ENCODE data around the gene HEPACAM.

The HEPACAM gene

GRCh38 chr11:124920870-124921609 is 14.8 kb downstream of the HEPACAM start:
- peak overlapping the region; percentile 52 for H3K4me3 ChIP-seq (ENCODE audit: low read depth, low read length)
- TF ChIP-seq, protein P1, sequence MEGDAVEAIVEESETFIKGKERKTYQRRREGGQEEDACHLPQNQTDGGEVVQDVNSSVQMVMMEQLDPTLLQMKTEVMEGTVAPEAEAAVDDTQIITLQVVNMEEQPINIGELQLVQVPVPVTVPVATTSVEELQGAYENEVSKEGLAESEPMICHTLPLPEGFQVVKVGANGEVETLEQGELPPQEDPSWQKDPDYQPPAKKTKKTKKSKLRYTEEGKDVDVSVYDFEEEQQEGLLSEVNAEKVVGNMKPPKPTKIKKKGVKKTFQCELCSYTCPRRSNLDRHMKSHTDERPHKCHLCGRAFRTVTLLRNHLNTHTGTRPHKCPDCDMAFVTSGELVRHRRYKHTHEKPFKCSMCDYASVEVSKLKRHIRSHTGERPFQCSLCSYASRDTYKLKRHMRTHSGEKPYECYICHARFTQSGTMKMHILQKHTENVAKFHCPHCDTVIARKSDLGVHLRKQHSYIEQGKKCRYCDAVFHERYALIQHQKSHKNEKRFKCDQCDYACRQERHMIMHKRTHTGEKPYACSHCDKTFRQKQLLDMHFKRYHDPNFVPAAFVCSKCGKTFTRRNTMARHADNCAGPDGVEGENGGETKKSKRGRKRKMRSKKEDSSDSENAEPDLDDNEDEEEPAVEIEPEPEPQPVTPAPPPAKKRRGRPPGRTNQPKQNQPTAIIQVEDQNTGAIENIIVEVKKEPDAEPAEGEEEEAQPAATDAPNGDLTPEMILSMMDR (conservative IDR thresholded peaks at IDR 0.05; ENCODE audit: low read depth, low read length): no peak
- DNase-seq (ENCODE audit: low read depth): peak; percentile 69

- no peak for DNase-seq (ENCODE audit: low read depth)
- H3K4me3 ChIP-seq (ENCODE audit: low read depth, low read length): no peak overlapping the region
- TF ChIP-seq, protein P1 (conservative IDR thresholded peaks at IDR 0.05; ENCODE audit: low read depth, low read length): no peak
Measured at GRCh38 chr11:124920356-124920755, 15.5 kb downstream of the HEPACAM start.

GRCh38 chr11:124919898-124920297 is 15.9 kb downstream of the HEPACAM start:
- DNase-seq (ENCODE audit: low read depth): no peak
- no peak overlapping the region for H3K4me3 ChIP-seq (ENCODE audit: low read depth, low read length)
- TF ChIP-seq, protein P1 (conservative IDR thresholded peaks at IDR 0.05; ENCODE audit: low read depth, low read length): no peak

- TF ChIP-seq, protein P1 (conservative IDR thresholded peaks at IDR 0.05; ENCODE audit: low read depth, low read length): no peak
- no peak for DNase-seq (ENCODE audit: low read depth)
Measured at GRCh38 chr11:124918950-124919349, 16.9 kb downstream of the HEPACAM start, which contains the start of gene HEPN1. Gene HEPN1 (plus strand): TSS chr11:124919250.

DNA sequence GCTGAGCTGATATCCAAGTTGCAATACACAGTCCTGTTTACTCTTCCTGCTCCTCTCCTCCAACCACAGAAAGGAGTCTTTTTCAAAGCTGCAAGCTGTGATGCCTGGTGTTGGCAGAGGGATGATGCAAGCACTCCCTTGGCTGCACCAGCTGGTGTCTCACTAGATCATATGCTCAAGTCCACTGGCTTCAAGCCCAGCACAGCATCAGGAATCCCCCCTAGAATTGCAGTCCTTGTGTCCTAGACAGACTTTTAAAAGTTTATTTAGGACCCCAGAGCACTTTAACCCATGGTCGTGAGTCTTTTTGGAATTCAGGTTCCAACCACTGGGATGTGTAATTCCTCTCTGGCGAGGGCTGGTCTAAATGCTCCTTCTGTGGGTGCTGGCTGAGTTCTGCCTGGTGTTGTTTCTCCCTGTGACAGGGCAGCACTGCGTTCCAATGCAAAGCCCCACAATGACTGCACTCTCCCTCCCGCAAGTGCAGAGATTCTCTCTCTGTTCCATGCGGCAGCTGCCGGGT is 18.7 kb downstream of the HEPACAM start:
- TF ChIP-seq, protein P1 (conservative IDR thresholded peaks at IDR 0.05; ENCODE audit: low read depth, low read length): no peak
- no peak overlapping the region for H3K4me3 ChIP-seq (ENCODE audit: low read depth, low read length)
- peak; percentile 88 for DNase-seq (ENCODE audit: low read depth)

More at GRCh38 chr11:124918950-124919349, 16.9 kb downstream of the HEPACAM start, which contains the start of gene HEPN1:
- no peak within 1 kb of the TSS for H3K4me3 ChIP-seq (ENCODE audit: low read depth, low read length)

GRCh38 chr11:124916370-124916710 is 19.5 kb downstream of the HEPACAM start:
- DNase-seq (ENCODE audit: low read depth): no peak
- no peak overlapping the region for H3K4me3 ChIP-seq (ENCODE audit: low read depth, low read length)
- TF ChIP-seq, protein P1 (conservative IDR thresholded peaks at IDR 0.05; ENCODE audit: low read depth, low read length): no peak

Data from choroid plexus epithelial cell (primary cell).